Measurements from ENCODE around the gene ANP32E. TPM values are rescaled to one million over a fixed set of nuclear protein-coding genes. Genes with fewer than 3 reads are reported as not detected.
"Not testable (repeated sequence)": the region's sequence is repeated elsewhere in the genome, so short reads cannot be mapped to it uniquely, and the experiment has no call there.

The ANP32E gene
- total RNA-seq, 2 experiments from 2014 or later: 176 to 212 TPM

- Mint-ChIP-seq H3K4me3 (no peak overlapping the region), H3K27ac (no peak overlapping the region), H3K36me3 (ENCODE audit: low read depth) (no peaks in the 10 kb centered on the region), H3K4me1 (peaks cover 11% of the 10 kb centered on the region), H3K9me3 (ENCODE audit: low read depth) (no peaks in the 10 kb centered on the region), H3K27me3 (peaks cover 28% of the 10 kb centered on the region)
- POLR2A ChIA-PET: interaction anchor here (1.0 to 1.5 kb wide), 4 partner anchors 17 to 107 kb away, joined by 3 to 8 read pairs (median 4); partner anchors contain the start of genes ANP32E, PRPF3 and RPRD2
- intact Hi-C loops (cut with DNase I, micrococcal nuclease): loop anchor here (1.0 to 10.0 kb wide), 9 partner anchors 13 to 741 kb away; partner anchors contain the start of genes PRPF3 (in 2 of the 2), APH1A (in 1 of the 2) and TARS2 (in 1 of the 2)
- ATAC-seq (no peak), DNase-seq (no peak)
- CTCF ChIA-PET: interaction anchor here (0.7 to 3.7 kb wide), 30 partner anchors 8 to 749 kb away, joined by 3 to 23 read pairs (median 4); partner anchors contain the start of genes APH1A, C1orf54, FALEC and PRPF3
These were observed 20.8 kb upstream of the ANP32E start for GRCh38 chr1:150256554-150257341.

GRCh38 chr1:150256198-150256553 lies 20.3 kb upstream of the ANP32E start:
- peaks cover 11% of the 10 kb centered on the region for H3K4me1 Mint-ChIP-seq
- ChIA-PET CTCF (interaction anchor here (0.7 to 3.7 kb wide), 30 partner anchors 8 to 750 kb away, joined by 3 to 23 read pairs (median 4); partner anchors contain the start of genes APH1A, C1orf54, FALEC and PRPF3), POLR2A (interaction anchor here (0.6 to 1.5 kb wide), 5 partner anchors 17 to 108 kb away, joined by 3 to 8 read pairs (median 4); partner anchors contain the start of genes ANP32E, PRPF3 and RPRD2)
- no peaks in the 10 kb centered on the region for H3K36me3 Mint-ChIP-seq (ENCODE audit: low read depth)
- no peaks in the 10 kb centered on the region for H3K9me3 Mint-ChIP-seq (ENCODE audit: low read depth)
- intact Hi-C loops (cut with DNase I, micrococcal nuclease): loop anchor here (1.0 to 10.0 kb wide), 9 partner anchors 13 to 741 kb away; partner anchors contain the start of genes PRPF3 (in 2 of the 2), APH1A (in 1 of the 2) and TARS2 (in 1 of the 2)
- H3K27ac Mint-ChIP-seq: no peak overlapping the region
- ATAC-seq: no peak
- peak overlapping the region; percentile 40 for H3K4me3 Mint-ChIP-seq
- H3K27me3 Mint-ChIP-seq: peaks cover 28% of the 10 kb centered on the region
- no peak for DNase-seq

- no peaks in the 10 kb centered on the region for H3K4me1 Mint-ChIP-seq
- H3K9me3 Mint-ChIP-seq (ENCODE audit: low read depth): no peaks in the 10 kb centered on the region
- H3K27me3 Mint-ChIP-seq: peaks cover 4% of the 10 kb centered on the region
These were observed 14.0 kb upstream of the ANP32E start for GRCh38 chr1:150249936-150250335.

GRCh38 chr1:150243003-150243402 lies 7.1 kb upstream of the ANP32E start:
- intact Hi-C loops (cut with DNase I, micrococcal nuclease): no loop called here
- ATAC-seq (no peak), DNase-seq (no peak)
- Mint-ChIP-seq H3K27me3 (no peaks in the 10 kb centered on the region), H3K27ac (no peak overlapping the region), H3K4me3 (no peak overlapping the region), H3K9me3 (ENCODE audit: low read depth) (no peaks in the 10 kb centered on the region), H3K4me1 (no peaks in the 10 kb centered on the region), H3K36me3 (ENCODE audit: low read depth) (no peaks in the 10 kb centered on the region)
- CTCF ChIA-PET: no interaction called here
- POLR2A ChIA-PET: interaction anchor here (0.6 kb wide), 1 partner anchor 45 kb away, joined by 7 read pairs; no protein-coding TSS in a partner anchor

More at GRCh38 chr1:150249936-150250335, 14.0 kb upstream of the ANP32E start:
- no peaks in the 10 kb centered on the region for H3K36me3 Mint-ChIP-seq (ENCODE audit: low read depth)
- ATAC-seq: no peak
- DNase-seq: no peak
- no peak overlapping the region for H3K4me3 Mint-ChIP-seq
- ChIA-PET POLR2A (interaction anchor here (0.7 kb wide), 1 partner anchor 76 kb away, joined by 5 read pairs; no protein-coding TSS in a partner anchor), CTCF (no interaction called here)
- H3K27ac Mint-ChIP-seq: no peak overlapping the region
- intact Hi-C loops (cut with DNase I, micrococcal nuclease): loop anchor here (10.0 kb wide), 3 partner anchors 185 to 285 kb away; partner anchors contain the start of gene TARS2 (in 1 of the 2)

GRCh38 chr1:150237746-150238145 lies 1.8 kb upstream of the ANP32E start:
- DNase-seq: no peak
- POLR2A ChIA-PET: no interaction called here
- intact Hi-C loops (cut with DNase I, micrococcal nuclease): loop anchor here (2.0 to 10.0 kb wide), 4 partner anchors 45 to 377 kb away; partner anchors contain the start of genes CIART (in 1 of the 2) and OTUD7B (in 1 of the 2)
- peaks cover 12% of the 10 kb centered on the region for H3K36me3 Mint-ChIP-seq (ENCODE audit: low read depth)
- no peaks in the 10 kb centered on the region for H3K9me3 Mint-ChIP-seq (ENCODE audit: low read depth)
- no peak overlapping the region for H3K27ac Mint-ChIP-seq
- peaks cover 12% of the 10 kb centered on the region for H3K4me1 Mint-ChIP-seq
- CTCF ChIA-PET: interaction anchor here (0.6 kb wide), 1 partner anchor 405 kb away, joined by 3 read pairs; no protein-coding TSS in a partner anchor
- ATAC-seq: no peak
- H3K27me3 Mint-ChIP-seq: no peaks in the 10 kb centered on the region
- no peak overlapping the region for H3K4me3 Mint-ChIP-seq

GRCh38 chr1:150237176-150237575 lies 1.3 kb upstream of the ANP32E start:
- POLR2A ChIA-PET; H3K4me3 Mint-ChIP-seq; ATAC-seq; H3K9me3 Mint-ChIP-seq (ENCODE audit: low read depth); H3K27ac Mint-ChIP-seq; H3K27me3 Mint-ChIP-seq; DNase-seq: not testable (repeated sequence)
- peaks cover 12% of the 10 kb centered on the region for H3K36me3 Mint-ChIP-seq (ENCODE audit: low read depth)
- H3K4me1 Mint-ChIP-seq: peaks cover 14% of the 10 kb centered on the region
- CTCF ChIA-PET: interaction anchor here (0.6 kb wide), 2 partner anchors 88 to 406 kb away, joined by 3 read pairs; no protein-coding TSS in a partner anchor
- intact Hi-C loops (cut with DNase I, micrococcal nuclease): loop anchor here (2.0 to 10.0 kb wide), 4 partner anchors 45 to 378 kb away; partner anchors contain the start of genes CIART (in 1 of the 2) and OTUD7B (in 1 of the 2)

- no peaks in the 10 kb centered on the region for H3K27me3 Mint-ChIP-seq
- peaks cover 14% of the 10 kb centered on the region for H3K4me1 Mint-ChIP-seq
- no peaks in the 10 kb centered on the region for H3K9me3 Mint-ChIP-seq (ENCODE audit: low read depth)
- H3K36me3 Mint-ChIP-seq (ENCODE audit: low read depth): peaks cover 14% of the 10 kb centered on the region
- POLR2A ChIA-PET: interaction anchor here (1.4 kb wide), 1 partner anchor 20 kb away, joined by 4 read pairs; no protein-coding TSS in a partner anchor
- CTCF ChIA-PET: interaction anchor here (0.6 kb wide), 1 partner anchor 172 kb away, joined by 3 read pairs; no protein-coding TSS in a partner anchor
- ATAC-seq (no peak), DNase-seq (no peak)
- no peak overlapping the region for H3K27ac Mint-ChIP-seq
- H3K4me3 Mint-ChIP-seq: no peak overlapping the region
- intact Hi-C loops (cut with DNase I, micrococcal nuclease): loop anchor here (1.0 to 10.0 kb wide), 13 partner anchors 23 to 393 kb away; partner anchors contain the start of genes APH1A (in 2 of the 2), CIART (in 2 of the 2), RPRD2 (in 2 of the 2) and BOLA1 (in 1 of the 2)
These were observed 745 bp upstream of the ANP32E start for GRCh38 chr1:150236614-150237100.

- no peak overlapping the region for H3K4me3 Mint-ChIP-seq
- H3K27me3 Mint-ChIP-seq: no peaks in the 10 kb centered on the region
- ChIA-PET POLR2A (interaction anchor here (1.0 to 1.4 kb wide), 2 partner anchors 21 to 348 kb away, joined by 4 to 7 read pairs; a partner anchor contains a TSS), CTCF (interaction anchor here (0.7 to 1.5 kb wide), 2 partner anchors 21 to 330 kb away, joined by 3 read pairs; no protein-coding TSS in a partner anchor)
- H3K9me3 Mint-ChIP-seq (ENCODE audit: low read depth): no peaks in the 10 kb centered on the region
- intact Hi-C loops (cut with DNase I, micrococcal nuclease): loop anchor here (2.0 to 10.0 kb wide), 3 partner anchors 47 to 641 kb away; partner anchors contain the start of genes ARNT (in 1 of the 2) and CIART (in 1 of the 2)
- H3K36me3 Mint-ChIP-seq (ENCODE audit: low read depth): peaks cover 23% of the 10 kb centered on the region
- DNase-seq (peak; percentile 54), ATAC-seq (no peak)
- H3K4me1 Mint-ChIP-seq: peaks cover 14% of the 10 kb centered on the region
- no peak overlapping the region for H3K27ac Mint-ChIP-seq
These were observed 539 bp downstream of the ANP32E start for GRCh38 chr1:150235294-150235851.

GRCh38 chr1:150234566-150235293 lies 1.2 kb downstream of the ANP32E start:
- peak; percentile 95 for DNase-seq
- Mint-ChIP-seq H3K27me3 (no peaks in the 10 kb centered on the region), H3K27ac (peak overlapping the region; percentile 99), H3K36me3 (ENCODE audit: low read depth) (peaks cover 28% of the 10 kb centered on the region), H3K4me1 (peaks cover 14% of the 10 kb centered on the region), H3K4me3 (no peak overlapping the region), H3K9me3 (ENCODE audit: low read depth) (no peaks in the 10 kb centered on the region)
- peak; percentile 46 for ATAC-seq
- CTCF ChIA-PET: interaction anchor here (0.7 to 1.9 kb wide), 4 partner anchors 12 to 330 kb away, joined by 3 to 4 read pairs (median 3); no protein-coding TSS in a partner anchor
- POLR2A ChIA-PET: interaction anchor here (1.3 to 1.4 kb wide), 2 partner anchors 9 to 21 kb away, joined by 3 to 4 read pairs; no protein-coding TSS in a partner anchor
- intact Hi-C loops (cut with DNase I, micrococcal nuclease): loop anchor here (1.0 to 10.0 kb wide), 6 partner anchors 21 to 642 kb away; partner anchors contain the start of genes ARNT (in 1 of the 2), CIART (in 1 of the 2) and MRPS21 (in 1 of the 2)

- POLR2A ChIA-PET: interaction anchor here (0.6 to 1.3 kb wide), 6 partner anchors 9 to 688 kb away, joined by 3 to 6 read pairs (median 3); no protein-coding TSS in a partner anchor
- no peaks in the 10 kb centered on the region for H3K27me3 Mint-ChIP-seq
- no peak for ATAC-seq
- no peak for DNase-seq
- H3K27ac Mint-ChIP-seq: peak overlapping the region; percentile 99
- H3K4me1 Mint-ChIP-seq: peaks cover 14% of the 10 kb centered on the region
- intact Hi-C loops (cut with DNase I, micrococcal nuclease): loop anchor here (1.0 to 10.0 kb wide), 5 partner anchors 21 to 643 kb away; partner anchors contain the start of genes ARNT (in 1 of the 2) and MRPS21 (in 1 of the 2)
- no peaks in the 10 kb centered on the region for H3K9me3 Mint-ChIP-seq (ENCODE audit: low read depth)
- H3K36me3 Mint-ChIP-seq (ENCODE audit: low read depth): peaks cover 29% of the 10 kb centered on the region
- no peak overlapping the region for H3K4me3 Mint-ChIP-seq
- CTCF ChIA-PET: interaction anchor here (0.6 to 1.9 kb wide), 6 partner anchors 9 to 130 kb away, joined by 3 to 6 read pairs (median 4); partner anchors contain the start of gene RPRD2
These were observed 1.7 kb downstream of the ANP32E start for GRCh38 chr1:150234309-150234565.
